GM12872 (cell line): ENCODE results near the gene HDAC7.

Source experiments
- CTCF ChIP-seq: IDR thresholded peaks from 3 replicates; pipeline ENCODE4 v1.5.1; 2011; ENCODE audit warnings: low read depth, mild to moderate bottlenecking, low read length, moderate library complexity; ENCODE audit not compliant: insufficient read depth

HDAC7 gene

GRCh38 chr12:47775100-47775911 lies 44.4 kb downstream of the HDAC7 start:
- no peak for TF ChIP-seq CTCF

GRCh38 chr12:47774663-47775062 lies 45.0 kb downstream of the HDAC7 start:
- TF ChIP-seq CTCF = no peak

GRCh38 chr12:47773858-47774580 lies 45.7 kb downstream of the HDAC7 start:
- no peak for TF ChIP-seq CTCF

GRCh38 chr12:47773062-47773857 lies 46.4 kb downstream of the HDAC7 start, which contains the start of gene SLC48A1:
Gene SLC48A1 (plus strand): TSS chr12:47773238. CDS start chr12:47773305, 67 bp downstream.
- TF ChIP-seq CTCF = peak; percentile 34; the same call in 2 of the 3 replicates

- no peak for TF ChIP-seq CTCF
These were observed 47.0 kb downstream of the HDAC7 start for GRCh38 chr12:47772738-47773061.

- TF ChIP-seq CTCF = no peak
These were observed 47.5 kb downstream of the HDAC7 start for GRCh38 chr12:47772094-47772660.

- TF ChIP-seq CTCF = no peak
These were observed 48.4 kb downstream of the HDAC7 start for GRCh38 chr12:47771304-47771703.
